Measurements from ENCODE around the gene WNK2.

The WNK2 gene

DNA sequence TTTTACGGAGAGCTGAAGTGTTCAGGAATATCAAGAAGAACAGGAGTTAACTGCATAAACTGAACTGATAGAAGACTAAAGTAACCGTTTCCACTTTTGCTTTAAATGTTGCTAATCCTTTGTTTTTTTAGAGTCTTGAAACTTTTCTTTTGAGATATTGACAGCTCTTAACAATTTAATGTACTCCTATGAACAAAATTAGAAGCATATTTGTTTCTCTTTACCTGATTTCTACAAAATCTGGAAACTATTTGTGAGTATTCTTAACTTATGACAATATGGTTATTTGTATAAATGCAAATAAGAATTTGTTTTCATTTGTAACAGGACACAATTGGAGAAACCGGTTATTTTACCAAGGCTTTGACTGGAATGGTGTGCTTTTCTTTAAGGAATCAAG is 178.1 kb downstream of the WNK2 start:
- Histone ChIP-seq H3K27me3 (ENCODE audit: insufficient read depth, poor library complexity, severe bottlenecking) (no peaks in the 10 kb centered on the region), H3K4me3 (replicated peaks; ENCODE audit: insufficient read depth, low read length) (no peak overlapping the region), H3K27ac (replicated peaks) (no peak overlapping the region)
- TF ChIP-seq REST (IDR thresholded peaks at IDR 0.05; ENCODE audit: insufficient replicate concordance, low read depth) (no peak), SPI1 (IDR thresholded peaks at IDR 0.05; ENCODE audit: borderline replicate concordance, low read depth) (no peak), GABPA (IDR thresholded peaks at IDR 0.05; ENCODE audit: low read depth) (no peak), POLR2AphosphoS5 (IDR thresholded peaks at IDR 0.05; ENCODE audit: low read depth) (no peak)
- TF ChIP-seq, protein P1, sequence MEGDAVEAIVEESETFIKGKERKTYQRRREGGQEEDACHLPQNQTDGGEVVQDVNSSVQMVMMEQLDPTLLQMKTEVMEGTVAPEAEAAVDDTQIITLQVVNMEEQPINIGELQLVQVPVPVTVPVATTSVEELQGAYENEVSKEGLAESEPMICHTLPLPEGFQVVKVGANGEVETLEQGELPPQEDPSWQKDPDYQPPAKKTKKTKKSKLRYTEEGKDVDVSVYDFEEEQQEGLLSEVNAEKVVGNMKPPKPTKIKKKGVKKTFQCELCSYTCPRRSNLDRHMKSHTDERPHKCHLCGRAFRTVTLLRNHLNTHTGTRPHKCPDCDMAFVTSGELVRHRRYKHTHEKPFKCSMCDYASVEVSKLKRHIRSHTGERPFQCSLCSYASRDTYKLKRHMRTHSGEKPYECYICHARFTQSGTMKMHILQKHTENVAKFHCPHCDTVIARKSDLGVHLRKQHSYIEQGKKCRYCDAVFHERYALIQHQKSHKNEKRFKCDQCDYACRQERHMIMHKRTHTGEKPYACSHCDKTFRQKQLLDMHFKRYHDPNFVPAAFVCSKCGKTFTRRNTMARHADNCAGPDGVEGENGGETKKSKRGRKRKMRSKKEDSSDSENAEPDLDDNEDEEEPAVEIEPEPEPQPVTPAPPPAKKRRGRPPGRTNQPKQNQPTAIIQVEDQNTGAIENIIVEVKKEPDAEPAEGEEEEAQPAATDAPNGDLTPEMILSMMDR (IDR thresholded peaks at IDR 0.05; ENCODE audit: insufficient read depth, low read length), result no peak
- DNase-seq (ENCODE audit: low read depth in 1 of 2, low spot score in 1 of 2), result no peak

GRCh38 chr9:93364734-93365426 is 180.9 kb downstream of the WNK2 start:
- TF ChIP-seq GABPA (IDR thresholded peaks at IDR 0.05; ENCODE audit: low read depth) (no peak), SPI1 (IDR thresholded peaks at IDR 0.05; ENCODE audit: borderline replicate concordance, low read depth) (no peak), POLR2AphosphoS5 (IDR thresholded peaks at IDR 0.05; ENCODE audit: low read depth) (no peak), REST (IDR thresholded peaks at IDR 0.05; ENCODE audit: insufficient replicate concordance, low read depth) (no peak)
- TF ChIP-seq, protein P1 (IDR thresholded peaks at IDR 0.05; ENCODE audit: insufficient read depth, low read length), result no peak
- DNase-seq (ENCODE audit: low read depth in 1 of 2, low spot score in 1 of 2), result no peak
- Histone ChIP-seq H3K27me3 (ENCODE audit: insufficient read depth, poor library complexity, severe bottlenecking) (no peaks in the 10 kb centered on the region), H3K4me3 (replicated peaks; ENCODE audit: insufficient read depth, low read length) (no peak overlapping the region), H3K27ac (replicated peaks) (no peak overlapping the region)

DNA sequence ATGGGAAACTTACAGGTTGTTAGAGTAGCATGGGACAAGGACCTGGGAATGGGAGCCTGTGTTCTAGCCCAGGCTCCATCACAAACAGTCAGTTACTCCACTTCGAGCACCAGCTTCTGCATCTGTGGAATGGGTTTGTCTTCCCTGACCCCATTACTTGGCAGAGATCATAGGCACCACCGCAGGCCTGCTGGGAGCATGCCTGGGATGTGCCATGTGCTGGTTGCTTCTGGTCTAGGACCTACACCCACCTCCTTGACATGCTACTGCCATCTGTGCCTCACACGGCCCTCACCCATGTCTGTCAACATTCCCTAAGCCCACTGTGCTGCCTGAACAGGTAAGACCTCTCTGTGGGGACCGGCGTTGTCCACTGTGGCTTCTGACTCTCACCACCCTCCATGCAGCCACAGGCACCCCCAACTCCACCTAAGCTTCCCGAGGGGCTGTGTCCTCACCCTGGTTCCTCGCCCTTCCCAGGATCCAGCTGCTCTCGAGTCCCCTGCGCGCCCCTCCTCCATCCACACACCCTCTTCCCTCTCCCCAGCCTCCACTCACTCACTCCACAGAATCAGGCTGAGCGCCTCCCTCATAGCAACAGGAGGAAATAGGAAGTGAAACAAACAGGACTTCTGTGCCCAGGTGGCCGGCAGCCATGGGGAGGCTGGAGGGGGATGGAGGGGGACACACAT is 181.6 kb downstream of the WNK2 start:
- no peak for DNase-seq (ENCODE audit: low read depth in 1 of 2, low spot score in 1 of 2)

More for the DNA sequence above, 181.6 kb downstream of the WNK2 start:
- TF ChIP-seq REST (IDR thresholded peaks at IDR 0.05; ENCODE audit: insufficient replicate concordance, low read depth), result no peak
- TF ChIP-seq, protein P1 (IDR thresholded peaks at IDR 0.05; ENCODE audit: insufficient read depth, low read length), result no peak
- TF ChIP-seq SPI1 (IDR thresholded peaks at IDR 0.05; ENCODE audit: borderline replicate concordance, low read depth), result no peak
- TF ChIP-seq POLR2AphosphoS5 (IDR thresholded peaks at IDR 0.05; ENCODE audit: low read depth), result no peak
- TF ChIP-seq GABPA (IDR thresholded peaks at IDR 0.05; ENCODE audit: low read depth), result no peak
- no peak overlapping the region for H3K4me3 ChIP-seq (replicated peaks; ENCODE audit: insufficient read depth, low read length)
- no peak overlapping the region for H3K27ac ChIP-seq (replicated peaks)
- H3K27me3 ChIP-seq (ENCODE audit: insufficient read depth, poor library complexity, severe bottlenecking), result no peaks in the 10 kb centered on the region

Data from HL-60 (cell line).